Stimulated activated CD4-positive, alpha-beta T cell treated with anti-CD3 and anti-CD28 coated beads, Interleukin-4, amount 100 ng/mL, for 48 hours (primary cell): ENCODE data around the gene S100A5.
A peak's percentile ranks its signal among the peaks of the same experiment; 100 is the strongest.
"Not testable (repeated sequence)": the region's sequence is repeated elsewhere in the genome, so short reads cannot be mapped to it uniquely, and the experiment has no call there.

Source experiments
- DNase-seq, 2 donors: peaks; one replicate each; pipeline ENCODE4 v3.0.0-alpha.2; 2020; ENCODE audit warnings: low read depth in 2 of 2

Gene S100A5

DNA sequence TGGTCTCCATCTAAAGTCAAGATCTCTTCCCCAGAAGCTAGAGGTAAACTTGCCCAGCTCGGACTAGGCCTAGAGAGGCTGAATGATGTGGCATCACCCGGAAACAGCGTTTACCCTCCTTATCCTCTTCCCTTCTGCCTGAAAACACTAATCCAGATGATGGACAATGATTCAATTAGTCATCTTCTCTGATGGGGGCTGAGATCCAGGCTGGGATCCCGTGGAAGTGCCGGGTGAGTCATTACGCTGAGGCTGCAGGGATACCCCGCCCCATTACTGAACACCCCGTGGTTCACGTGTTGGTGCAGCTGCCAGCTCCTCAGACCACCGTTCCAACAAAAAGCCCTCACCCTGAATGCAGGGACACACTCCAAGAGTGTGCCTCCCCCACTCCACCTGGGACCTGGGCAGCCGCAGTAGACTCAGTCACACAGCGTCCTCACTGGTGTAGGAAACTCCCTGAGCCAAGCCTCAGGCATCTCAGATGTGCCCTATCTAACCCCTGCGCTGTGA is 7.0 kb downstream of the S100A5 start:
- DNase-seq = no peak

DNA sequence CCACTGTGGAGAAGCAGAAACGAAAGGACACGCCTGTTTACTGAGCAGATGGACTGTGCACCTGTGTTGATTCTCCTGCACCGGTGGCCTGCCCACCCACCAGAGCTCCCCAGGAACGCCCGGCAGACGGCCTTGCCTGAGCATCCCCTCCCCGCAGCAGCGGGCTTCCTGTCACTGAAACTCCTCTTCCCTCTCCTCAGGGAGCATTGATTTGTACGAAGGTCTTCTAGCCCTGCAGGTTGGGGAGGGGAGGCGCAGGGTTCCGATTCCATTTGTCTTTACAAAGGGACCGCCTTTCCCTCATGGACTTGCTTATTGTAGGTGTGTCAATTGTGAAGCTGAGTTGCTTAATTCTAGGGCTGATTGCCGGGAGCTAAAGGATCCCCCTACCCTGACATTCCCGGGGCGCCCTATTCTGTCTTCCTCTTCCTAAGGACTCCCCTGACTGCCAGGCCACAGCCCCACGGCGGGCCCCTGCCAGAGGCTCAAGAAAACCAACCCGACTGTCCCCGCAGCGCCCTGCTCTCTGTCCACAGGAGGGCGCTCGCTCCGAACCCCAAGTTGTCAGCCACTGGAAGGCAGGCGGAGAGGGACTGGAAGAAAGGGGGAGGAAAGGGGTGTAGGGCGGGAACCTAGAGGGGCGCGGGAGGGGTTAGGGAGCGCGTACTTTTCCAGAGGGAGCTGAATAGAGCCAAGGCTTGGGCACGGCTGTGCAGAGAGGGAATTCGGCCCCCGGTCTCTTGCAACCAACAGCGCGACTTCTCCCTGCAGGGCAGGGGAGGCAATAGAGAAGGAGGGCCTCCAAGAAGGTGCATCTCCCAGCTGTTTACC is 7.8 kb downstream of the S100A5 start:
- peak; percentile 75 to 80 for DNase-seq

GRCh38 chr1:153532181-153532580 is 8.6 kb downstream of the S100A5 start:
- no peak for DNase-seq

DNA sequence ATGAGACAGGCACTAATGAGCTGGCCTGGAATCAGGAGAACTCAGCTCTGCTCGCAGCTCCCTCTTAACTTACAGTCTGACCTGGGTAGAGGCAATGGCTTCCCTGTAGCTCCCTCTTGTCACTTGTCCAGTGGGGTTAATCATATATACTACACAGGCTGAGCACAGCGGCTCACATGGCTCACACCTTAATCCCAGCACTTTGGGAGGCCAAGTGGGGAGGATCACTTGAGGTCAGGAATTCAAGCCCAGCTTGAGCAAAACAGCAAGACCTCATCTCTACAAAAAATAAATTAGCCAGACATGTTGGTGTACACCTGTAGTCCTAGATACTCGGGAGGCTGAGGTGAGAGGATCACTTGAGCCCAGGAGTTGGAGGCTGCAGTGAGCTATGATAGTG is 9.1 kb downstream of the S100A5 start:
- DNase-seq = no peak

- no peak for DNase-seq
Observed at GRCh38 chr1:153527683-153528040, 13.1 kb downstream of the S100A5 start.

GRCh38 chr1:153527023-153527682 is 13.6 kb downstream of the S100A5 start:
- DNase-seq = no peak

DNA sequence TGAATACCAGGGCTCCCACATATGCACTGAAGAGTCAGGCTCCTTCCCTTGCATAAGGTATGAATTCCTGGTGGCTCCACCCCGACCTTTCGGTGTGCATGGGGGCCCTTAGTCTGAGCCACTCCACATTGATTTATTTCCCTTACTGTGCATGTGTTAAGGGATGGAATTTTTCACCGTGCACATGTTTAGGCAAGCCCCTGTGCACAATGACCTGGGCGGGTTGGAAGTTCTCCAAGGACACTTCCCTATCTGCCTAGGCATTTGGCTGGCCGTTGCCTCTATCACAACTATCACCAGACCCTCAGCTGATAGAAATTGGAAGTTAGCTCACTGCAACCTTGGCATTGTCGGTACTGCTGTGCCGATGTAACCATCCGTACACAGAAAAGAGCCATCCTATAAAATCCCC is 14.6 kb downstream of the S100A5 start:
- no peak for DNase-seq

GRCh38 chr1:153525088-153525728 is 15.5 kb downstream of the S100A5 start:
- no peak for DNase-seq

DNA sequence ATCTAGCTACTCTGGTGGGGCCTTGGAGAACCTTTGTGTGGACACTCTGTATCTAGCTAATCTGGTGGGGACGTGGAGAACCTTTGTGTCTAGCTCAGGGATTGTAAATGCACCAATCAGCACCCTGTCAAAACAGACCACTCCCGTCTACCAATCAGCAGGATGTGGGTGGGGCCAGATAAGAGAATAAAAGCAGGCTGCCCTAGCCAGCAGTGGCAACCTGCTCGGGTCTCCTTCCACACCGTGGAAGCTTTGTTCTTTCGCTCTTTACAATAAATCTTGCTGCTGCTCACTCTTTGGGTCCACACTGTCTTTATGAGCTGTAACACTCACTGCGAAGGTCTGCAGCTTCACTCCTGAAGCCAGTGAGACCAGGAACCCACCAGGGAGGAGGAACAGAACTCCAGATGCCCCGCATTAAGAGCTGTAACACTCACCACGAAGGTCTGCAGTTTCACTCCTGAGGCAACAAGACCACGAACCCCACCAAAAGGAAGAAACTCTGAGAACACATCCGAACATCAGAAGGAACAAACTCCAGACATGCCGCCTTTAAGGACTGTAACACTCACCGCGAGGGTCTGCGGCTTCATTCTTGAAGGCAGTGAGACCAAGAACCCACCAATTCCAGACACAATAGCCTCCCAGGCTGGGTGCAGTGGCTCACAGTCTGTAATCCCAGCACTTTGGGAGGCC is 18.2 kb downstream of the S100A5 start:
- DNase-seq = not testable (repeated sequence)

GRCh38 chr1:153521808-153522207 is 18.9 kb downstream of the S100A5 start:
- not testable (repeated sequence) for DNase-seq

GRCh38 chr1:153520818-153521476 is 19.8 kb downstream of the S100A5 start:
- no peak for DNase-seq

DNA sequence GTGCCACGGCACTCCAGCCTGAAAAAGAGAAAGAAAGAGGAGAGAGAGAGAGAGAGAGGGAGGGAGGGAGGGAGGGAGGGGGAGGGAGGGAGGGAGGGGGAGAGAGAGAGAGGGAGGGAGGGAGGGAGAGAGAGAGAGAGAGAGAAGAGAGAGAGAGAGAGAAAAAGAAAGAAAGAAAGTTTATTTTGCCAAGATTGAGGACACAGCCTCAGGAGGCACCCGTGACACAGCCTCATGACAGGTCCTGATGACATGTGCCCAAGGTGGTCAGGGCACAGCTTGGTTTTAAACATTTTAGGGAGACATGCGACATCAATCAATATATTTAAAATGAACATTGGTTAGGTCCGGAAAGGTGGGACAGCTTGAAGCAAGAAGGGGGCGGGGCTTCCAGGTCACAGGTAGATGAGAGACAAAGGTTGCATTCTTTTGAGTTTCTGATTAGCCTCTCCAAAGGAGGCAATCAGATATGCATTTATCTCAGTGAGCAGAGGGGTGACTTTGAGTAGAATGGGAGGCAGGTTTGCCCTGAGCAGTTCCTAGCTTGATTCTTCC is 20.5 kb downstream of the S100A5 start:
- not testable (repeated sequence) for DNase-seq

DNA sequence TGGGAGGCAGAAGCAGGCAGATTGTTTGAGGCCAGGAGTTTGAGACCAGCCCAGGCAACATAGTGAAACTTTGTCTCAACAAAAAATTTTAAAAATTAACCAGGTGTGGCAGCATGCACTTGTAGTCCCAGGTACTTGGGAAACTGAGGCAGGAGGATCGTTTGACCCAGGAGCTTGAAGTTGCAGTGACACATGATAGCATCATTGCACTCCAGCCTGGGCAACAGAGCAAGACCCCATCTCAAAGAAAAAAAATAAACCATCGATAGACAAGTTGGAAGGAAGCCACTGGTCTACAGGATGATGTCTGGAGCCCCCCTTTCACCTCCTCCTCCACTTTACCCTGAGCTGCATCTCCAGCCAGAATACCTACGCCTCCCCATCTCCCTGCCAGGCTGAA is 21.5 kb downstream of the S100A5 start:
- no peak for DNase-seq

GRCh38 chr1:153515504-153516394 is 25.0 kb downstream of the S100A5 start:
- no peak for DNase-seq

DNA sequence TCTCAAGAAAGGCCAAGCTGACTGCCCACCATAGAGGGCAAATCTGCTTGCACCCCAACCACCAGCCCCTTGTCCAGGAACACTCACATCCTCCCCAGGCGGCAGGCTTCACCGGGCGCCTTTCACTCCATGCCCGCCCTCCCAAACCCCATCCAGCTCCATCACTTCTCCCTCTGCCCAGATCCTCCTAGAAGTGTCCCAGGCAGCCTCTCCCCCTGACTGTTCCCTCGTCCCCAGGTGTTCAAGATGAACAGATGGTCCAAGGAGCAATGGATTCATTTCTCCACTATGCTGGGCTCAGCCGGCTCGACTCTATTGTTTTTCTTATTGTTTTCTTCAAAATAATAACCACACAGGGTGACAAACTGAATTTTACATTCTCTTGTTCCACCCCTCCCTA is 27.1 kb downstream of the S100A5 start:
- DNase-seq = no peak

GRCh38 chr1:153513023-153513422 is 27.7 kb downstream of the S100A5 start:
- no peak for DNase-seq

GRCh38 chr1:153510984-153511410 is 29.7 kb downstream of the S100A5 start:
- DNase-seq = peak; percentile 76 to 78

DNA sequence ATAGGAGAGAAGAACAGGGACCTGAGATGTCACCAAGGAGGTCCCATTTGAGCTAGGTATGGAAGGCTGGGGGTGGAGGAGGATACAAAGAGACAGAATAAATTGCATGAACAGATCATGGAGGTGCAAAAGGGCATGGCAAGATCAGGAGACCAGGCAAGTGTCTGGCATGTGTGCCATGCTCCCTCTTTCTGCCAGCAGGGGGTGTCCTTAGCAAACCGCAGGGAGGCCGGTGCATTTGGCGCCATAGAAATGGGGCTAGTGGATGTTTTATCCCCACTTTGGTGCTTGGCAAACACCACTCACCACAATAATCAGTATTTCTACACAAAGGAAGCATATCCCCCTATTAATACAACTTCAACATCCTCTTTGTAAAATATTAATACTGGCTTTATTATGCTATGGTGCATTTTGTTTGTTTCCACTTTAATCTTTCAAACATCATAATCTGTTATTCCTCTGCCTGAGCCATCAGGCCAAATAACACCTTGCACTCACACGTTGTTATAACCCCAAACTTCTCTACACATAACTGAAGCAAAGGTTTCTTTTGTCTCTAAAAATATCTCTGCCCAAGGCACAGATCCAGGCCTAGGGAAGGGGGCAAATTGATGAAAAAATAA is 30.9 kb downstream of the S100A5 start:
- peak; percentile 69 to 75 for DNase-seq

DNA sequence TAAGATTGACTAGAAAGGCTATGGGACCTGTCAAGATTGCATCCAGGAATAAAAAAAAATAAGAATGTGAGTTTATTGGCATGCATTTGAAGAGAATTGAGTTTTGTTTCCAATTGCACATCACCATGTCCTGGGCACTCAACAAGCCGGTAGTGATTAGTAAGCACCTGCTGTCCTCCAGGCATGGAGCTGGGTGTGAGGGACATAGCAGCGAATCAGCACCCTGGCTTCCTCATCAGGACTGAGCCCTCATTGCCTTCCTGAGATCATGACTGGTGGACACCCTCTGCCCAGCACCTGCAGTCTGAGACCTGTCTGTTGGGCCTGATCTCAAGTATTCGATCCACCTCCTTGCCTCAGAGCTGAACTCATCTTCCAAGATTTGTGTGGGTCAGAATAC is 31.7 kb downstream of the S100A5 start:
- DNase-seq = no peak
